Urinary bladder (tissue), 4 donors: ENCODE measurements around the gene PAX7. TPM values are rescaled to one million over a fixed set of nuclear protein-coding genes. Genes with fewer than 3 reads are reported as not detected.

ENCODE experiments used
- DNase-seq: peaks from one replicate; pipeline ENCODE4 v3.0.0-alpha.2; 2015; ENCODE audit errors: extremely low spot score
- H3K27ac ChIP-seq: one replicate; pipeline ENCODE4 v1.5.1; 2013; ENCODE audit warnings: low read depth, mild to moderate bottlenecking, moderate library complexity
- H3K36me3 ChIP-seq: one replicate; pipeline ENCODE4 v1.6.1; 2013; ENCODE audit warnings: mild to moderate bottlenecking, moderate library complexity; ENCODE audit not compliant: insufficient read depth
- H3K4me1 ChIP-seq: one replicate; pipeline ENCODE4 v1.6.1; 2013; ENCODE audit warnings: mild to moderate bottlenecking, moderate library complexity; ENCODE audit not compliant: insufficient read depth
- H3K4me3 ChIP-seq: one replicate; pipeline ENCODE4 v1.5.1; 2013; ENCODE audit warnings: low read depth, low read length
- WGBS: extraction: QIAGEN DNeasy Blood & Tissue Kit; methylation state at CpG from one replicate; pipeline ENCODE4 v1.1.7; 2013; 5-methylcytosine and 5-hydroxymethylcytosine counted together
- polyA plus RNA-seq: library from polyadenylated mRNA; stranded (reverse); fragments of 200-250 nt; gene quantifications from one replicate; pipeline ENCODE4 v1.2.3, GENCODE V29; 2013
- total RNA-seq: library from RNA; depleted of rRNA; stranded (reverse); fragments of >200 nt; gene quantifications from one replicate; pipeline ENCODE4 v1.2.3, GENCODE V29; 2014
- donor health status: healthy with polysubstance abuse.
- donor health status: healthy.

PAX7 gene
- total and polyA plus RNA-seq, 2 donors, result 0.95 TPM; not detected in 1

DNA sequence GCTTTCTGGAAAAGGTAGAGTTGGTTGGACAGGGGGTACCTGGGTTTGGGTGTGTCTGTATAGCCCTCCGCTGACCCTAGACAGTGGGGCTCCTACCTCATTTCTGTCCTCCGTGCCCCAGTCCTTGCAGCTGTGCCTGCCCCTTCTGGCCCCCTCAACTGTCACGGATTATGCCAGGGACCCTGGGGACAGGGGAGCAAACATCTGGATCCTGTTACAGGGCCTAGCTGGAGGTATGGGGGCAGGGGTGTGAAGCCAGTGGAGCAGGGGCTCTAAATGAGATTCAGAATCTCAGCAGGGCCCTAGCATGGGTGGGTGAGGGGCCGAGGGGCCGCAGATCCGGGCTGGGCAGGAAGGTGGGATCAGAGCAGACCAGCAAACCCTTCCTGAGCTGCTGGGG is 147.8 kb downstream of the PAX7 start:
- Histone ChIP-seq H3K36me3 (no peaks in the 10 kb centered on the region), H3K4me1 (no peaks in the 10 kb centered on the region), H3K27ac (no peak overlapping the region), H3K4me3 (no peak overlapping the region)
- 39% methylated on average over 6 of the region's 6 CpGs for WGBS
- DNase-seq, result no peak

GRCh38 chr1:18781031-18781430 is 150.4 kb downstream of the PAX7 start:
- Histone ChIP-seq H3K4me1 (no peaks in the 10 kb centered on the region), H3K4me3 (no peak overlapping the region), H3K27ac (no peak overlapping the region), H3K36me3 (no peaks in the 10 kb centered on the region)
- no peak for DNase-seq

- no peaks in the 10 kb centered on the region for H3K36me3 ChIP-seq
- H3K27ac ChIP-seq, result no peak overlapping the region
- no peaks in the 10 kb centered on the region for H3K4me1 ChIP-seq
- WGBS, result 31% methylated on average over 28 of the region's 28 CpGs
- no peak overlapping the region for H3K4me3 ChIP-seq
- DNase-seq, result no peak
Observed at GRCh38 chr1:18783705-18784481, 153.2 kb downstream of the PAX7 start.

- Histone ChIP-seq H3K27ac (no peak overlapping the region), H3K4me3 (no peak overlapping the region), H3K36me3 (no peaks in the 10 kb centered on the region), H3K4me1 (no peaks in the 10 kb centered on the region)
- 33% methylated on average over 15 of the region's 15 CpGs for WGBS
- DNase-seq, result no peak
Observed at GRCh38 chr1:18784482-18784831, 153.8 kb downstream of the PAX7 start.

GRCh38 chr1:18786149-18786548 is 155.5 kb downstream of the PAX7 start:
- no peaks in the 10 kb centered on the region for H3K36me3 ChIP-seq
- H3K4me3 ChIP-seq, result no peak overlapping the region
- no peaks in the 10 kb centered on the region for H3K4me1 ChIP-seq
- no peak for DNase-seq
- WGBS, result 85% methylated on average over 3 of the region's 3 CpGs
- no peak overlapping the region for H3K27ac ChIP-seq

GRCh38 chr1:18787825-18788385 is 157.3 kb downstream of the PAX7 start:
- Histone ChIP-seq H3K36me3 (no peaks in the 10 kb centered on the region), H3K27ac (no peak overlapping the region), H3K4me1 (no peaks in the 10 kb centered on the region), H3K4me3 (no peak overlapping the region)
- DNase-seq, result no peak
- WGBS, result 19% methylated on average over 3 of the region's 3 CpGs

- H3K4me3 ChIP-seq, result no peak overlapping the region
- no peaks in the 10 kb centered on the region for H3K36me3 ChIP-seq
- H3K4me1 ChIP-seq, result no peaks in the 10 kb centered on the region
- no peak overlapping the region for H3K27ac ChIP-seq
- WGBS, result 69% methylated on average over 4 of the region's 4 CpGs
- DNase-seq, result no peak
Observed at GRCh38 chr1:18789246-18789645, 158.6 kb downstream of the PAX7 start.

GRCh38 chr1:18792747-18793146 is 162.1 kb downstream of the PAX7 start:
- DNase-seq, result no peak
- no peak overlapping the region for H3K27ac ChIP-seq
- no peaks in the 10 kb centered on the region for H3K4me1 ChIP-seq
- no peaks in the 10 kb centered on the region for H3K36me3 ChIP-seq
- no peak overlapping the region for H3K4me3 ChIP-seq
- WGBS, result 78% methylated on average over 3 of the region's 3 CpGs

GRCh38 chr1:18793164-18793563 is 162.5 kb downstream of the PAX7 start:
- no peak overlapping the region for H3K4me3 ChIP-seq
- no peak overlapping the region for H3K27ac ChIP-seq
- DNase-seq, result no peak
- no peaks in the 10 kb centered on the region for H3K4me1 ChIP-seq
- WGBS, result 76% methylated on average over 10 of the region's 10 CpGs
- H3K36me3 ChIP-seq, result no peaks in the 10 kb centered on the region

DNA sequence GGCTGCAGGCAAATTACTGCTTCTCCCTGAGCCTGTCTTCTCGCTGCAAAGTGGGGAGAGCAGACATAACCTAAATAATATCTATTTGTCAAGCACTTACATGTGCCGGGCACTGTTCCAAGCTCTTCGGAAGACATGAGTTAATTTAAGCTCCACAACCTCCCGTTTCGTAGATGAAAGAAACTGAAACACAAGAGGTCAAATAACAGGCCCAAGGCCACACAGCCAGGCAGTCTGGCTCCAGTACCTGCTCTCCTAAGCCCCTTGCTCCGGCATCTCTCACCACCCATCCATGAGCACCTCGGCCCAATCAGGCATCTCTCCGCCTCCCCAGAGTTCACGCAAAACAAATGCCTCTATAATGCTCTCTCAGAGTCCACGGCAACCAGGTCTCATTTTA is 163.4 kb downstream of the PAX7 start:
- no peak for DNase-seq
- H3K36me3 ChIP-seq, result no peaks in the 10 kb centered on the region

GRCh38 chr1:18794561-18794960 is 163.9 kb downstream of the PAX7 start:
- Histone ChIP-seq H3K36me3 (no peaks in the 10 kb centered on the region), H3K4me3 (no peak overlapping the region), H3K27ac (no peak overlapping the region), H3K4me1 (no peaks in the 10 kb centered on the region)
- no peak for DNase-seq
- WGBS, result 60% methylated on average over 5 of the region's 5 CpGs

More for the DNA sequence above, 163.4 kb downstream of the PAX7 start:
- no peaks in the 10 kb centered on the region for H3K4me1 ChIP-seq
- no peak overlapping the region for H3K27ac ChIP-seq
- WGBS, result 31% methylated on average over 10 of the region's 10 CpGs
- H3K4me3 ChIP-seq, result no peak overlapping the region

DNA sequence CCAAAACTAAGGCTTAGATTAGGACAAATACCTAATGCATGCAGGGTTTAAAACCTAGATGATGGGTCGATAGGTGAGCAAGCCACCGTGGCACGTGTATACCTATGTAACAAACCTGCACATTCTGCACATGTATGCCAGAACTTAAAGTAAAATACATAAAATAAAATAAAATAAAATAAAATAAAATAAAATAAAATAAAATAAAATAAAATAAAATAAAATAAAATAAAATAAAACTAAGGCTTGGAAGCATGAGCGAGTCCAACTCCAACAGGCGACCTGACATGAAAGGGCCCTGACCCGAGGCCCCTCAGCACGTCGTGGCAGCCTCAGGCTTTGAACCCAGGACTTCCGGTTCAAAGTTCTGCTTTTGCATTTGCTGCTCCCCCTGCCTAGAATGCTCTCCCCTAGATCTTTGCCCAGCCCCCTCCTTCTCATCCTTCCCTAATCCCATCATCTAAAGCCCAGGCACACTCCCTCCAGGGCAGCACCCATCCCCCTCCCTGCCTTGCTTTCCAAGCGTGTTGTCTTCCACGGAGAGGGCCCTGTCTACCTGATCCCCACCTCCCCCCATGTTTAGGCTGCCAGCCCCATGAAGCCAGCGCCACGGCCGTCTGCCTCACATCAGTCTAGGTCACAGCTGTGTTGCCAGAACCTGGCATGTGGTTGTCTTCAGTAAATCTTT is 164.5 kb downstream of the PAX7 start:
- H3K4me3 ChIP-seq, result no peak overlapping the region
- H3K27ac ChIP-seq, result no peak overlapping the region
- H3K4me1 ChIP-seq, result no peaks in the 10 kb centered on the region
- no peaks in the 10 kb centered on the region for H3K36me3 ChIP-seq
- WGBS, result 76% methylated on average over 14 of the region's 14 CpGs
- DNase-seq, result no peak

- Histone ChIP-seq H3K4me1 (no peaks in the 10 kb centered on the region), H3K4me3 (no peak overlapping the region), H3K36me3 (no peaks in the 10 kb centered on the region), H3K27ac (no peak overlapping the region)
- 77% methylated on average over 3 of the region's 3 CpGs for WGBS
- no peak for DNase-seq
Observed at GRCh38 chr1:18796950-18797349, 166.3 kb downstream of the PAX7 start.
